NOMO-1 treated with dmso at 0.1 percent for 144 hours (cell line): ENCODE measurements around the gene DGKI.
"Not testable (repeated sequence)": the region's sequence is repeated elsewhere in the genome, so short reads cannot be mapped to it uniquely, and the experiment has no call there.

ENCODE experiments used
- DNase-seq: peaks from one replicate; lab custom pipeline; 2025; ENCODE audit not compliant: unreplicated experiment; lab: John Stamatoyannopoulos, UW

The DGKI gene

GRCh38 chr7:137836541-137836940, 10.2 kb downstream of the DGKI start:
- no peak for DNase-seq

GRCh38 chr7:137836113-137836509, 10.7 kb downstream of the DGKI start:
- no peak for DNase-seq

- DNase-seq: no peak
Measured at GRCh38 chr7:137835486-137836112, 11.2 kb downstream of the DGKI start.

- DNase-seq: no peak
Measured at GRCh38 chr7:137834552-137834951, 12.2 kb downstream of the DGKI start.

GRCh38 chr7:137832990-137833389, 13.8 kb downstream of the DGKI start:
- DNase-seq: not testable (repeated sequence)

GRCh38 chr7:137832382-137832781, 14.4 kb downstream of the DGKI start:
- DNase-seq: no peak

- not testable (repeated sequence) for DNase-seq
Measured at GRCh38 chr7:137831555-137831954, 15.2 kb downstream of the DGKI start.

GRCh38 chr7:137829337-137829992, 17.3 kb downstream of the DGKI start:
- no peak for DNase-seq

- no peak for DNase-seq
Measured at GRCh38 chr7:137828456-137828855, 18.3 kb downstream of the DGKI start.

- DNase-seq: no peak
Measured at GRCh38 chr7:137825489-137825888, 21.3 kb downstream of the DGKI start.

GRCh38 chr7:137820677-137821420, 25.9 kb downstream of the DGKI start:
- no peak for DNase-seq

- DNase-seq: no peak
Measured at GRCh38 chr7:137820156-137820555, 26.6 kb downstream of the DGKI start.

GRCh38 chr7:137818036-137818435, 28.7 kb downstream of the DGKI start:
- DNase-seq: no peak

- DNase-seq: no peak
Measured at GRCh38 chr7:137816696-137817320, 30.0 kb downstream of the DGKI start.

- DNase-seq: no peak
Measured at GRCh38 chr7:137813541-137813940, 33.2 kb downstream of the DGKI start.

- no peak for DNase-seq
Measured at GRCh38 chr7:137810248-137810647, 36.5 kb downstream of the DGKI start.

- no peak for DNase-seq
Measured at GRCh38 chr7:137804836-137805235, 41.9 kb downstream of the DGKI start.

GRCh38 chr7:137801491-137801890, 45.3 kb downstream of the DGKI start:
- no peak for DNase-seq

GRCh38 chr7:137801003-137801402, 45.8 kb downstream of the DGKI start:
- DNase-seq: no peak

GRCh38 chr7:137798073-137798763, 48.6 kb downstream of the DGKI start:
- DNase-seq: no peak

- DNase-seq: no peak
Measured at GRCh38 chr7:137795211-137795610, 51.6 kb downstream of the DGKI start.
